HEK293 (cell line): Measurements from ENCODE around the gene ZNF12.

Experiments
- CTCF ChIA-PET: fragments of 350-600 bp; formaldehyde crosslinking; extraction: SDS; loops from one replicate; lab custom pipeline; 2021; ENCODE audit warnings: antibody characterized with exemption; lab: Yijun Ruan, JAX
- POLR2A ChIA-PET: fragments of 300-600 bp; formaldehyde crosslinking; extraction: SDS; loops from one replicate; lab custom pipeline; 2020; ENCODE audit warnings: antibody characterized with exemption, inconsistent platforms; lab: Yijun Ruan, JAX
- H3K27ac ChIP-seq: fragments of 200-500 bp; sonication (Bioruptor generic); 2 replicates; pipeline ENCODE4 v1.5.1; 2014; ENCODE audit warnings: low read depth, low read length, control low read depth, inconsistent platforms; ENCODE audit errors: extremely low read depth
- H3K36me3 ChIP-seq, 2 experiments: fragments of 200-500 bp in 1 of 2; sonication (Bioruptor generic) in 1 of 2; 1 replicate in 1 of 2; 2 replicates in 1 of 2; pipeline ENCODE4 v1.5.1; 2014 to 2017; ENCODE audit warnings: inconsistent platforms in 2 of 2, low read length in 2 of 2; ENCODE audit not compliant: control insufficient read depth in 2 of 2, insufficient read depth in 1 of 2
- H3K4me1 ChIP-seq: fragments of 200-500 bp; sonication (Bioruptor generic); 2 replicates; pipeline ENCODE4 v1.5.1; 2014; ENCODE audit warnings: mild to moderate bottlenecking, low read length, inconsistent platforms; ENCODE audit not compliant: control insufficient read depth, insufficient read depth
- H3K4me3 ChIP-seq: 2 replicates; pipeline ENCODE4 v1.5.1; 2011; ENCODE audit warnings: low read depth, mild to moderate bottlenecking, control low read depth, low read length, moderate library complexity
- H3K9me3 ChIP-seq: fragments of 200-500 bp; sonication (Bioruptor generic); 2 replicates; pipeline ENCODE4 v1.5.1; 2014; ENCODE audit warnings: low read depth, low read length, inconsistent platforms; ENCODE audit not compliant: control insufficient read depth, insufficient read depth
- GLI2 ChIP-seq: fragments of 450-650 bp; formaldehyde crosslinking; IDR thresholded peaks from 2 replicates; pipeline ENCODE4; 2017; ENCODE audit warnings: missing biosample characterization, missing genetic modification characterization, low read depth, borderline replicate concordance
- GLIS1 ChIP-seq: fragments of 450-650 bp; formaldehyde crosslinking; IDR thresholded peaks from 2 replicates; pipeline ENCODE4 v1.5.1; 2016; ENCODE audit warnings: missing biosample characterization, missing genetic modification characterization
- KLF9 ChIP-seq: fragments of 450-650 bp; formaldehyde crosslinking; IDR thresholded peaks from 2 replicates; pipeline ENCODE4 v1.5.1; 2016; ENCODE audit warnings: missing biosample characterization, missing genetic modification characterization, low read depth
- MZF1 ChIP-seq: fragments of 450-650 bp; formaldehyde crosslinking; IDR thresholded peaks from 2 replicates; pipeline ENCODE4 v1.5.1; 2017; ENCODE audit warnings: missing biosample characterization, missing genetic modification characterization, borderline replicate concordance
- ZFP37 ChIP-seq: fragments of 450-650 bp; formaldehyde crosslinking; IDR thresholded peaks from 2 replicates; pipeline ENCODE4 v1.5.1; 2016; ENCODE audit warnings: missing biosample characterization, missing genetic modification characterization
- ZNF112 ChIP-seq: fragments of 450-650 bp; formaldehyde crosslinking; IDR thresholded peaks from 2 replicates; pipeline ENCODE4 v1.5.0; 2017; ENCODE audit warnings: missing biosample characterization, missing genetic modification characterization
- ZNF23 ChIP-seq: fragments of 450-650 bp; formaldehyde crosslinking; IDR thresholded peaks from 2 replicates; pipeline ENCODE4 v1.5.1; 2016; ENCODE audit warnings: missing biosample characterization, missing genetic modification characterization, borderline replicate concordance
- ZNF248 ChIP-seq: fragments of 450-650 bp; formaldehyde crosslinking; IDR thresholded peaks from 2 replicates; pipeline ENCODE4 v1.5.1; 2017; ENCODE audit warnings: missing biosample characterization, missing genetic modification characterization
- ZNF26 ChIP-seq: fragments of 450-650 bp; formaldehyde crosslinking; IDR thresholded peaks from 2 replicates; pipeline ENCODE4 v1.5.1; 2016; ENCODE audit warnings: missing biosample characterization, missing genetic modification characterization
- ZNF280C ChIP-seq: fragments of 450-650 bp; formaldehyde crosslinking; IDR thresholded peaks from 2 replicates; pipeline ENCODE4 v1.5.1; 2016; ENCODE audit warnings: missing biosample characterization, missing genetic modification characterization
- ZNF394 ChIP-seq: fragments of 450-650 bp; formaldehyde crosslinking; IDR thresholded peaks from 2 replicates; pipeline ENCODE4 v1.5.1; 2016; ENCODE audit warnings: missing biosample characterization, missing genetic modification characterization, mild to moderate bottlenecking, moderate library complexity, borderline replicate concordance
- ZNF398 ChIP-seq: fragments of 450-650 bp; formaldehyde crosslinking; IDR thresholded peaks from 2 replicates; pipeline ENCODE4 v1.5.1; 2017; ENCODE audit warnings: missing biosample characterization, missing genetic modification characterization
- ZNF416 ChIP-seq: fragments of 450-650 bp; formaldehyde crosslinking; IDR thresholded peaks from 2 replicates; pipeline ENCODE4 v1.5.1; 2016; ENCODE audit warnings: missing biosample characterization, missing genetic modification characterization
- ZNF670 ChIP-seq: fragments of 450-650 bp; formaldehyde crosslinking; IDR thresholded peaks from 2 replicates; pipeline ENCODE4 v1.5.1; 2016; ENCODE audit warnings: missing biosample characterization, missing genetic modification characterization, low read depth
- ZNF704 ChIP-seq: fragments of 450-650 bp; formaldehyde crosslinking; IDR thresholded peaks from 2 replicates; pipeline ENCODE4 v1.5.1; 2016; ENCODE audit warnings: missing biosample characterization, missing genetic modification characterization
- ZNF747 ChIP-seq: fragments of 450-650 bp; formaldehyde crosslinking; IDR thresholded peaks from 2 replicates; pipeline ENCODE4 v1.5.1; 2016; ENCODE audit warnings: missing biosample characterization, missing genetic modification characterization
- ZSCAN16 ChIP-seq: fragments of 450-650 bp; formaldehyde crosslinking; IDR thresholded peaks from 2 replicates; pipeline ENCODE4 v1.5.1; 2016; ENCODE audit warnings: missing biosample characterization, missing genetic modification characterization
- TF ChIP-seq, protein P1 (sequence below): fragments of 450-650 bp; IDR thresholded peaks from 2 replicates; pipeline ENCODE4 v1.5.1; 2018; ENCODE audit warnings: missing biosample characterization, mild to moderate bottlenecking, missing genetic modification characterization
- TF ChIP-seq, protein P2 (sequence below): fragments of 450-650 bp; formaldehyde crosslinking; IDR thresholded peaks from 2 replicates; pipeline ENCODE4 v1.5.1; 2017; ENCODE audit warnings: missing biosample characterization, missing genetic modification characterization

The ZNF12 gene

DNA sequence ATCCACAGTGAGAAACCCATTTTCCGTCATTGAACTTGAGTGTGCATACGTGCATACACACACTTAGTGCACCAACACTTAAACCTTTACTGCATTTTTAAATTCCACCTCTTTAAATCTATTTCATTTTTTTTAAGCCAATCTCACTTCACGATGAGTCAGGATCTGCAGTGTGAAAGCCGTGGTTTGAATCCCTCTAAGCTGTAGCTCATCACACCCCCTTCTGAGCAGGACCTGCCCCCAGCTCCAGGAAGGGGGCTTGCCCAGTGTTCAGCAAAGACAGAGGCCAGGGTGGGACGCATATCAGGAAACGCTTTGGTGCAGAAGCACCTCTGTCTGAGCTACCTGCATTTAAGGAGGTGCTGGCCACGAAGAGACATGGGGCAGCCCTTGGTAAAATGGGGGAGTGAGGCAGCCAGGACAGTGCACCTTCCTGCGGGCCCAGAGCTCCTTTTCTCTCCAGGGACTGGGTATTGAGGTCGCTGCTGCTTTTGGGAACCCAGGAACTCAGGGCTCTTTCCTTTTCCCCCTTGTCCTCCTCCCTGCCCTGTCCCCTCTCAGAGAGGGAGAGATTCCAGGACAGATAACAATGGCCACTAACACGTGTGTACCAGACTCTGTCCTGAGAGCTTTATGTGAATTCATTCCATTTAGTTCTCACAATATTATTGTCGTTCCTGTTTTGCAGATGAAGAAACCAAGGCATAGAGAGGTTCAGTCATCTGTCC, 48.0 kb downstream of the ZNF12 start:
- no peaks in the 10 kb centered on the region for H3K4me1 ChIP-seq
- no peak overlapping the region for H3K4me3 ChIP-seq
- H3K27ac ChIP-seq, result no peak overlapping the region
- TF ChIP-seq, protein P1, sequence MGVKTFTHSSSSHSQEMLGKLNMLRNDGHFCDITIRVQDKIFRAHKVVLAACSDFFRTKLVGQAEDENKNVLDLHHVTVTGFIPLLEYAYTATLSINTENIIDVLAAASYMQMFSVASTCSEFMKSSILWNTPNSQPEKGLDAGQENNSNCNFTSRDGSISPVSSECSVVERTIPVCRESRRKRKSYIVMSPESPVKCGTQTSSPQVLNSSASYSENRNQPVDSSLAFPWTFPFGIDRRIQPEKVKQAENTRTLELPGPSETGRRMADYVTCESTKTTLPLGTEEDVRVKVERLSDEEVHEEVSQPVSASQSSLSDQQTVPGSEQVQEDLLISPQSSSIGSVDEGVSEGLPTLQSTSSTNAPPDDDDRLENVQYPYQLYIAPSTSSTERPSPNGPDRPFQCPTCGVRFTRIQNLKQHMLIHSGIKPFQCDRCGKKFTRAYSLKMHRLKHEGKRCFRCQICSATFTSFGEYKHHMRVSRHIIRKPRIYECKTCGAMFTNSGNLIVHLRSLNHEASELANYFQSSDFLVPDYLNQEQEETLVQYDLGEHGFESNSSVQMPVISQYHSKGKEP (tag by site-specific recombination), result no peak
- TF ChIP-seq ZNF394 (tag by site-specific recombination), result no peak
- no peak for TF ChIP-seq KLF9
- TF ChIP-seq ZNF23 (tag by site-specific recombination), result no peak
- TF ChIP-seq GLI2 (tag by site-specific recombination), result no peak
- no peak for TF ChIP-seq ZNF670 (tag by site-specific recombination)
- peaks cover 0 to 12% of the 10 kb centered on the region in 2 experiments; a peak in 1 of 3 replicates for H3K36me3 ChIP-seq
- H3K9me3 ChIP-seq, result no peaks in the 10 kb centered on the region
- POLR2A ChIA-PET, result no interaction called here
- CTCF ChIA-PET, result interaction anchor here (0.6 kb wide), 1 partner anchor 142 kb away, joined by 3 read pairs; no protein-coding TSS in a partner anchor

- CTCF ChIA-PET, result no interaction called here
- H3K4me3 ChIP-seq, result no peak overlapping the region
- no peak for TF ChIP-seq ZSCAN16 (tag by site-specific recombination)
- no peak for TF ChIP-seq ZFP37 (tag by site-specific recombination)
- TF ChIP-seq, protein P2, sequence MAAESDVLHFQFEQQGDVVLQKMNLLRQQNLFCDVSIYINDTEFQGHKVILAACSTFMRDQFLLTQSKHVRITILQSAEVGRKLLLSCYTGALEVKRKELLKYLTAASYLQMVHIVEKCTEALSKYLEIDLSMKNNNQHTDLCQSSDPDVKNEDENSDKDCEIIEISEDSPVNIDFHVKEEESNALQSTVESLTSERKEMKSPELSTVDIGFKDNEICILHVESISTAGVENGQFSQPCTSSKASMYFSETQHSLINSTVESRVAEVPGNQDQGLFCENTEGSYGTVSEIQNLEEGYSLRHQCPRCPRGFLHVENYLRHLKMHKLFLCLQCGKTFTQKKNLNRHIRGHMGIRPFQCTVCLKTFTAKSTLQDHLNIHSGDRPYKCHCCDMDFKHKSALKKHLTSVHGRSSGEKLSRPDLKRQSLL (tag by site-specific recombination), result no peak
- TF ChIP-seq GLIS1, result no peak
- TF ChIP-seq ZNF704 (tag by site-specific recombination), result no peak
- no peak for TF ChIP-seq MZF1 (tag by site-specific recombination)
- TF ChIP-seq, all 188 proteins: peak for 0
Measured at GRCh38 chr7:6656413-6656812, 50.3 kb downstream of the ZNF12 start.

DNA sequence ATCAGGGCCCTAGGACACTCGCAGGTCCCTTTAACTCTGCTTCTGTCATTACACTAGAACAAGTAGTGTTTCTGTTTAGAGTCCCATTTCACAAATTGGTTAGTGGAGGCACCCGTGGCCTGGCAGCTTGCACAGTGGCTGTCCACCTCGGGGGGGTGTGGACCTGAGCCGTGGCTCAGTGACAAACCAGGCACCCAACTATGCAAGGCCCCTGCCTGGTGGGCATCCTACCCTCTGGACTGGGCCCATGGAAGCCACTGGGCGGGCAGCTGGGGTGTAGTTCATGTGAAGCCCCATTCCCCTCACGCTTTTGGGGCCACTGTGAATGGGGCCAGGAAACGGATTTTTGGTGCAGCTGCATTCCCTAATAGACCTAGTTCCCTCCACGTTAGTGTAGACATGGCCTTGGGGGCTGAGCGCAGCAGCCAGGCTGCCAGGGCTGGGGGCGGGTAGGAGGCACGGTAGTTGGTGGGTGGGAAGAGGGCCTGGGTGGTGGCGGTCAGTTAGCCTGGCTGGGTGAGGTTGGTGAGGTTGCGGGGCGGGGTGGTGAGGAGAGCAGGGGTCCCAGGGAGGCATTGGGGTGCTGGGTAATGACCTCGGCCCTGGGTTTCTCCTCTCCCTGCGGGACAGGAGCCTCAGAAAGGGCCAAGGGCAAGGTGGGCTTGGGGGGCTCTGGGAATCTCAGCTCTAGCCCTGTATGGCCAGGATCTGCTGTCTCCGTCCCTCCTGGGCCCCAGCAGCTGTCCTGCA, 50.9 kb downstream of the ZNF12 start:
- H3K36me3 ChIP-seq, result peaks cover 5 to 36% of the 10 kb centered on the region in 2 experiments; a peak in 2 of 3 replicates
- CTCF ChIA-PET, result no interaction called here
- no peaks in the 10 kb centered on the region for H3K9me3 ChIP-seq
- H3K27ac ChIP-seq, result no peak overlapping the region
- POLR2A ChIA-PET, result interaction anchor here (0.7 kb wide), 1 partner anchor 68 kb away, joined by 4 read pairs; no protein-coding TSS in a partner anchor
- no peak overlapping the region for H3K4me3 ChIP-seq
- no peaks in the 10 kb centered on the region for H3K4me1 ChIP-seq
- TF ChIP-seq ZNF26 (tag by site-specific recombination) (no peak), ZNF280C (tag by site-specific recombination) (no peak), ZNF416 (no peak), ZNF398 (tag by site-specific recombination) (no peak), ZNF248 (tag by site-specific recombination) (no peak), ZNF747 (tag by site-specific recombination) (no peak), ZNF112 (tag by site-specific recombination) (no peak)

More at GRCh38 chr7:6656413-6656812, 50.3 kb downstream of the ZNF12 start:
- Histone ChIP-seq H3K9me3 (no peaks in the 10 kb centered on the region), H3K36me3 (peaks cover 0 to 33% of the 10 kb centered on the region in 2 experiments; a peak in 2 of 3 replicates), H3K27ac (no peak overlapping the region), H3K4me1 (no peaks in the 10 kb centered on the region)
- POLR2A ChIA-PET, result interaction anchor here (0.6 to 0.7 kb wide), 2 partner anchors 24 to 48 kb away, joined by 4 to 5 read pairs; no protein-coding TSS in a partner anchor
